NT2/D1 (cell line): ENCODE data around the gene STX17.

ENCODE experiments used
- DNase-seq: peaks from one replicate; pipeline ENCODE4 v3.0.0-alpha.2; 2011; ENCODE audit warnings: low read depth, low spot score
- H3K27me3 ChIP-seq: 2 replicates; pipeline ENCODE4 v1.6.0; 2011; ENCODE audit warnings: mild to moderate bottlenecking; ENCODE audit not compliant: insufficient read length, insufficient read depth
- H3K36me3 ChIP-seq: 2 replicates; pipeline ENCODE4 v1.6.1; 2011; ENCODE audit warnings: mild to moderate bottlenecking, low read length, mixed read lengths; ENCODE audit not compliant: insufficient read depth, insufficient read length
- H3K4me1 ChIP-seq: 2 replicates; pipeline ENCODE4 v1.5.1; 2011; ENCODE audit not compliant: insufficient read depth, insufficient read length
- H3K4me3 ChIP-seq: 2 replicates; pipeline ENCODE4 v1.5.1; 2011; ENCODE audit warnings: low read depth; ENCODE audit not compliant: insufficient read length
- H3K9ac ChIP-seq: 2 replicates; pipeline ENCODE4 v1.6.0; 2011; ENCODE audit warnings: low read depth; ENCODE audit not compliant: insufficient read length
- H3K9me3 ChIP-seq: 2 replicates; pipeline ENCODE4 v1.5.1; 2011; ENCODE audit warnings: mild to moderate bottlenecking, low read length; ENCODE audit not compliant: insufficient read depth
- SUZ12 ChIP-seq: IDR thresholded peaks from 2 replicates; pipeline ENCODE4 v1.6.1; 2011; ENCODE audit not compliant: insufficient read length, insufficient read depth; ENCODE audit errors: extremely low read depth
- YY1 ChIP-seq: IDR thresholded peaks from 2 replicates; pipeline ENCODE4 v1.6.1; 2011; ENCODE audit not compliant: insufficient read length, insufficient read depth
- ZNF274 ChIP-seq: IDR thresholded peaks from 2 replicates; pipeline ENCODE4 v1.6.1; 2011; ENCODE audit warnings: mild to moderate bottlenecking, low read depth, low read length

Gene STX17

DNA sequence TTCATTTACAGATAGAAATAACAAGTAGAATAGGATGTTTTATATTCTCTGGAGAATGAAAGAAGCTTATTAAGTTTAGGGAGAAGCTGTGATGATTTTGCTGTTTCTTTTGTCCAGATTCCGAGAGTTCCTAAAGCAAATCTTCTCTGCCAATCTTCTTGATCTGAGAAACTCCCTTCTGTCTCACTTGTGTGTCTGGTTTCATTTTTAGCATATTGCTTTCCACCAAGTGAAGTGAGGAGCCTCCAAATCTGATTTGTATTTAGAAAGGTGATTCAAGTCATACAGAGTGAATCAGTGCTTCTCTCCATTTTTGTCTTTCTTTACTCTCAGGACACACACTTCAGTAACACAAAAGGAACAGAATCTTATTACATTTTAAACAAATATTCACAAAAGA lies 48.4 kb downstream of the STX17 start:
- Histone ChIP-seq H3K4me1 (no peaks in the 10 kb centered on the region), H3K36me3 (peaks cover 11% of the 10 kb centered on the region), H3K9ac (no peak overlapping the region), H3K9me3 (peaks cover 7% of the 10 kb centered on the region; the same call in 1 of the 2 replicates), H3K27me3 (no peaks in the 10 kb centered on the region), H3K4me3 (no peak overlapping the region)
- DNase-seq, result no peak
- TF ChIP-seq YY1 (no peak), SUZ12 (no peak), ZNF274 (no peak)

GRCh38 chr9:99955606-99956005 lies 49.2 kb downstream of the STX17 start:
- no peak for DNase-seq
- Histone ChIP-seq H3K9me3 (peaks cover 7% of the 10 kb centered on the region; the same call in 1 of the 2 replicates), H3K27me3 (no peaks in the 10 kb centered on the region), H3K36me3 (peaks cover 11% of the 10 kb centered on the region), H3K4me1 (no peaks in the 10 kb centered on the region), H3K9ac (no peak overlapping the region), H3K4me3 (no peak overlapping the region)
- TF ChIP-seq ZNF274 (no peak), YY1 (no peak), SUZ12 (no peak)

DNA sequence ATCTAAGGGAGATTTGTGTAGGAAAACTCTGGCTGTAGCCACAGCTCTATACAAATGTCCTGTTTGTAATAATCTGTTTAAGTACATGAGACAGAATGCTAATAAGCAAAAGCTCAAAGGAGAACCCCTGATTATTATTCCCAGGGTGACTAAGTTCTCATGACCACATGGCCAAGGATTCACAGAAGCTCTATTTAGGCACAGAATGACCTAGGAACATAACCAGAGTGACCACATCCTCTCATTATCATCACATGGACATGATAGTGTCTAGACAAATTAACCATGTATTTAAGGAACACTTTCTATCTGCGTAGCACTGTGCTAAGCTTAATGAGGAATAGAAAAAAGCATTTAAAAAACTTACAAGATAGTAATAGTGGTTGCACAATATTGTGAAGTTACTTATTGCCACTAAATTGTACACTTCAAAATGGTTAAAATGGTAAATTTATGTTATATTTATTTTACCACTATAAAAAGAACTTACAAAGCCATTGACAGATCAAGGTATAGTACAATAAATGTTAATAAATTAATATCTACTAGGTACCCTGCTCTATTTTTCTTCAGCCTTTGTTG lies 56.3 kb downstream of the STX17 start:
- peaks cover 3% of the 10 kb centered on the region for H3K36me3 ChIP-seq
- H3K4me3 ChIP-seq, result no peak overlapping the region
- H3K27me3 ChIP-seq, result no peaks in the 10 kb centered on the region
- TF ChIP-seq ZNF274 (no peak), YY1 (no peak), SUZ12 (no peak)
- no peak for DNase-seq
- no peaks in the 10 kb centered on the region for H3K9me3 ChIP-seq
- no peaks in the 10 kb centered on the region for H3K4me1 ChIP-seq
- no peak overlapping the region for H3K9ac ChIP-seq

DNA sequence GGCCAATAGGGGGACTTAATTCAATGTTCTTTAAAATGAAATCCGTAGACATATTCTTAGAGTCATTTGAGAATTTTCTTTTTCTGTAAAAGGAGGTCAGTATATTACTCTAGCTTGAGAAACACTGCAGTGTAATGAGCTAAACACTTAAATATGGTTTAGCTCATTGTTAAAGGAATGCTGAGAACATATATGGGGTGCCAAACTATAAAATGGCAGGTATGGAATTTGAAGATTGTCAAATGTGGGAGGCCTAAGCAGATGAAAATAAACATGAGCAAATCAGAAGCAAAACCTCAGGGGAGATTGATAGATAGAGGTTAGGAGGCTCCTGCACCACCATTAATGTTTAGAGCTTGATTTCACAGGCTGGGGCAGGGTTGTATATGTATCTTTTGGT lies 57.9 kb downstream of the STX17 start:
- Histone ChIP-seq H3K27me3 (no peaks in the 10 kb centered on the region), H3K4me1 (no peaks in the 10 kb centered on the region), H3K4me3 (no peak overlapping the region), H3K9me3 (no peaks in the 10 kb centered on the region), H3K9ac (no peak overlapping the region), H3K36me3 (peaks cover 3% of the 10 kb centered on the region)
- TF ChIP-seq YY1, result no peak
- DNase-seq, result no peak

- TF ChIP-seq ZNF274 (no peak), SUZ12 (no peak), YY1 (no peak)
- Histone ChIP-seq H3K4me3 (no peak overlapping the region), H3K9me3 (no peaks in the 10 kb centered on the region), H3K36me3 (peaks cover 9% of the 10 kb centered on the region), H3K27me3 (no peaks in the 10 kb centered on the region), H3K9ac (no peak overlapping the region), H3K4me1 (no peaks in the 10 kb centered on the region)
- no peak for DNase-seq
Measured at GRCh38 chr9:99966001-99966400, 59.5 kb downstream of the STX17 start.

DNA sequence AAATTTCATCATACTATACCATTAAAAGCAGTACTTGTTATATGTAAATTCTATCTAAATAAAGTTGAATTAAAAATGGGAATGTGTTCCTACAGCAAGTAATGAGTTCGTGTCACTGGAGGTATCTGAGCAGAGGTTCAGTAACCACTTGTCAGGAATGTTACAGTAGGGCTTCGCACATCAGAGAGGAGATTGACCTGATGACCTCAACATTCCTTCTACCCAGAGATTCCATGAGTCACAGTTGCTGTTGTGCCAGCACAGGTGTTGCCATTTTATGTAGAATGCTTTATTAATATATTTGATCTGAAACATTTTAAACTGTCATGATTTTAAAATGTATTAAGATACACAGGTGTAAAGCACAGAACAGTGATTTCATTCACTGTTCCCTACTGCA lies 60.3 kb downstream of the STX17 start:
- H3K4me3 ChIP-seq, result no peak overlapping the region
- peak; percentile 59 for DNase-seq
- no peaks in the 10 kb centered on the region for H3K27me3 ChIP-seq
- H3K4me1 ChIP-seq, result no peaks in the 10 kb centered on the region
- TF ChIP-seq YY1 (no peak), ZNF274 (no peak), SUZ12 (no peak)
- H3K9ac ChIP-seq, result no peak overlapping the region
- no peaks in the 10 kb centered on the region for H3K9me3 ChIP-seq
- peaks cover 8% of the 10 kb centered on the region for H3K36me3 ChIP-seq

DNA sequence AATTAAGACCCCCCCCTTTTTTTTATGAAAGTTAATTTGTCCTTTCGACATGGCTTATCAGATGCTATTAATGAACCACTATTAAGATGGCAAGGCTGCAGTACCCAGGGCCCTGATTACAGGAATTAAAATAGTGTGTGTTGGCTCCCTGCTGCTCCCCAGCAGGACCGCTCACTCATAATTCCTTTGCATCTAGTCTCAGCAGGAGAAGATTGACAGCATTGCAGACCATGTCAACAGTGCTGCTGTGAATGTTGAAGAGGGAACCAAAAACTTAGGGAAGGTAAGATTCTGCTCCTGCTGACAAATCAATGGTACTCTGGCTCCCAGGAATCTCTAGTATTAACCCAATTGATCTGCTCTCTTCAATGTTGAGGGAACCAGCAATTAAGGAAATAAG lies 61.0 kb downstream of the STX17 start:
- no peaks in the 10 kb centered on the region for H3K9me3 ChIP-seq

More for the DNA sequence above, 61.0 kb downstream of the STX17 start:
- Histone ChIP-seq H3K4me1 (no peaks in the 10 kb centered on the region), H3K9ac (no peak overlapping the region), H3K27me3 (no peaks in the 10 kb centered on the region), H3K4me3 (no peak overlapping the region), H3K36me3 (peaks cover 8% of the 10 kb centered on the region)
- TF ChIP-seq ZNF274 (no peak), SUZ12 (no peak), YY1 (no peak)
- DNase-seq, result no peak
